ENCODE results near the gene GARS1. TPM values are rescaled to one million over a fixed set of nuclear protein-coding genes. Genes with fewer than 3 reads are reported as not detected.

The GARS1 gene
- total and polyA plus RNA-seq, 2 donors from 2014 or later: 84.3 to 104 TPM

- H3K4me1 ChIP-seq (ENCODE audit: control insufficient read depth in 2 of 3, insufficient read depth in 2 of 3, low read depth in 1 of 3, low read length in 3 of 3): no peaks in the 10 kb centered on the region
- H3K27me3 ChIP-seq (ENCODE audit: control insufficient read depth, insufficient read depth, low read length): no peaks in the 10 kb centered on the region
- no peaks in the 10 kb centered on the region for H3K9me3 ChIP-seq (ENCODE audit: control insufficient read depth in 2 of 3, insufficient read depth in 1 of 3, low read length in 3 of 3)
- no peak overlapping the region for H3K27ac ChIP-seq (ENCODE audit: low read depth in 2 of 2, low read length in 2 of 2)
- TF ChIP-seq, protein P1, sequence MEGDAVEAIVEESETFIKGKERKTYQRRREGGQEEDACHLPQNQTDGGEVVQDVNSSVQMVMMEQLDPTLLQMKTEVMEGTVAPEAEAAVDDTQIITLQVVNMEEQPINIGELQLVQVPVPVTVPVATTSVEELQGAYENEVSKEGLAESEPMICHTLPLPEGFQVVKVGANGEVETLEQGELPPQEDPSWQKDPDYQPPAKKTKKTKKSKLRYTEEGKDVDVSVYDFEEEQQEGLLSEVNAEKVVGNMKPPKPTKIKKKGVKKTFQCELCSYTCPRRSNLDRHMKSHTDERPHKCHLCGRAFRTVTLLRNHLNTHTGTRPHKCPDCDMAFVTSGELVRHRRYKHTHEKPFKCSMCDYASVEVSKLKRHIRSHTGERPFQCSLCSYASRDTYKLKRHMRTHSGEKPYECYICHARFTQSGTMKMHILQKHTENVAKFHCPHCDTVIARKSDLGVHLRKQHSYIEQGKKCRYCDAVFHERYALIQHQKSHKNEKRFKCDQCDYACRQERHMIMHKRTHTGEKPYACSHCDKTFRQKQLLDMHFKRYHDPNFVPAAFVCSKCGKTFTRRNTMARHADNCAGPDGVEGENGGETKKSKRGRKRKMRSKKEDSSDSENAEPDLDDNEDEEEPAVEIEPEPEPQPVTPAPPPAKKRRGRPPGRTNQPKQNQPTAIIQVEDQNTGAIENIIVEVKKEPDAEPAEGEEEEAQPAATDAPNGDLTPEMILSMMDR (IDR thresholded peaks at IDR 0.05; ENCODE audit: borderline replicate concordance, extremely low read depth, insufficient read depth): no peak
- H3K9ac ChIP-seq (ENCODE audit: low read length in 3 of 3): no peak overlapping the region
- H3K4me3 ChIP-seq (ENCODE audit: low read length in 3 of 3): no peak overlapping the region
- intact Hi-C loops (cut with DNase I): no loop called here
- H3K36me3 ChIP-seq (ENCODE audit: control insufficient read depth in 2 of 3, insufficient read depth in 3 of 3, low read length in 3 of 3): no peaks in the 10 kb centered on the region
- DNase-seq (no peak), FAIRE-seq (no peak)
Observed at GRCh38 chr7:30659312-30659711, 64.6 kb downstream of the GARS1 start.

DNA sequence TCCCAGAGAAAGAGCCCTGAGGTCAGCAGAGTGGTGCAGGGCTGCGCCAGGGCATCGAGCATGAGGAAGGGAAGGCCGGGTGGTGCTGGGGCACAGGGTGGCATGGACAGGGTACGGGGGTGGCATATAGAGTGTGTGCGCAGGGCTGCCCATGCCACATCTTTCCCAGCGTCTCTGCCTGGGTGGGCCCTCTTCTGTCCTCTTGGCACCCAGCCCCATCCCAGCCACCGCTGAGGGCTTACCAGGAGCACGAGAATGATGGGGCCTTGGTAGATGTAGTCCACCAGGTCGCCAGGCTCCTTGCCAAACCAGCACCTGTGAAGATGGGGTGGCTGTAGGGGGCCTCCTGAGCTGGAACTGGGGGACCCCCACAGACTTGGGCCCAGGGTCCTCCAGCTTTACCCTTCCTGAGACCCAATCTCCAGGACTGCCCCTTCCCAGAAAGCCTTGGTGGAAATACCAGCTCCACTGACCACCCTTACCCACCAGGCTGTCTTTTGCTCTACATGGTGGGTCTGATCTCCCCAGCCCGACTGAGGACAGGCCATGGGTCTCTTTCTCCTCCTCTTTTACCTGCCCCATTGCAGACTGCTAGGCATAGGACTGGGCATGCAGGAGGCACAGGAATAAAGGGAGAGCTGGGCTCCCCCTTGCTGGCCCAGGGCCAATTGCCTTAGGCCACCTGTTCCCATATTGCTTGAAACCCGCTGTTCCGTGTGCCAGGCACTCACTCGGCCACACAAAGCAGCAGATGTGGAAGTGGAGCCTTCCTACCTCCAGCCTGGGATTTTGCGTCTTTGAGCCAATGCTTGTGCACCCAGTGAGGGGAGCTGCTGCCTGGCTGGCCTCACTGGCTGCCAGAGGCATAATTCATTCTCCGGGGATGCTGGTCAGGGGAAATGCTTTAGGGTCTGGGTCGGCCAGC lies 65.9 kb downstream of the GARS1 start:
- no peaks in the 10 kb centered on the region for H3K9me3 ChIP-seq (ENCODE audit: control insufficient read depth in 2 of 3, insufficient read depth in 1 of 3, low read length in 3 of 3)
- no peak overlapping the region for H3K9ac ChIP-seq (ENCODE audit: low read length in 3 of 3)
- no peaks in the 10 kb centered on the region for H3K27me3 ChIP-seq (ENCODE audit: control insufficient read depth, insufficient read depth, low read length)
- intact Hi-C loops (cut with DNase I): no loop called here
- DNase-seq: peak in 4 of 5 donors; percentile 18 to 54 (median 30)
- no peak overlapping the region for H3K4me3 ChIP-seq (ENCODE audit: low read length in 3 of 3)
- H3K36me3 ChIP-seq (ENCODE audit: control insufficient read depth in 2 of 3, insufficient read depth in 3 of 3, low read length in 3 of 3): no peaks in the 10 kb centered on the region
- H3K4me1 ChIP-seq (ENCODE audit: control insufficient read depth in 2 of 3, insufficient read depth in 2 of 3, low read depth in 1 of 3, low read length in 3 of 3): no peaks in the 10 kb centered on the region
- TF ChIP-seq, protein P1 (IDR thresholded peaks at IDR 0.05; ENCODE audit: borderline replicate concordance, extremely low read depth, insufficient read depth): no peak
- FAIRE-seq: no peak
- no peak overlapping the region for H3K27ac ChIP-seq (ENCODE audit: low read depth in 2 of 2, low read length in 2 of 2)

- H3K36me3 ChIP-seq (ENCODE audit: control insufficient read depth in 2 of 3, insufficient read depth in 3 of 3, low read length in 3 of 3): no peaks in the 10 kb centered on the region
- intact Hi-C loops (cut with DNase I): no loop called here
- no peak overlapping the region for H3K9ac ChIP-seq (ENCODE audit: low read length in 3 of 3)
- H3K4me1 ChIP-seq (ENCODE audit: control insufficient read depth in 2 of 3, insufficient read depth in 2 of 3, low read depth in 1 of 3, low read length in 3 of 3): no peaks in the 10 kb centered on the region
- H3K9me3 ChIP-seq (ENCODE audit: control insufficient read depth in 2 of 3, insufficient read depth in 1 of 3, low read length in 3 of 3): no peaks in the 10 kb centered on the region
- H3K27ac ChIP-seq (ENCODE audit: low read depth in 2 of 2, low read length in 2 of 2): no peak overlapping the region
- no peak for FAIRE-seq
- DNase-seq: peak in 1 of 5 donors; percentile 39
- H3K27me3 ChIP-seq (ENCODE audit: control insufficient read depth, insufficient read depth, low read length): no peaks in the 10 kb centered on the region
- H3K4me3 ChIP-seq (ENCODE audit: low read length in 3 of 3): no peak overlapping the region
- TF ChIP-seq, protein P1 (IDR thresholded peaks at IDR 0.05; ENCODE audit: borderline replicate concordance, extremely low read depth, insufficient read depth): no peak
Observed at GRCh38 chr7:30661926-30662325, 67.2 kb downstream of the GARS1 start.

All from kidney (tissue), 14 donors.